ENCODE measurements around the gene SUPT4H1. TPM values are rescaled to one million over a fixed set of nuclear protein-coding genes. Genes with fewer than 3 reads are reported as not detected.

SUPT4H1 gene
- total and polyA plus RNA-seq, 2 experiments from 2014 or later = 82.2 to 83.7 TPM

DNA sequence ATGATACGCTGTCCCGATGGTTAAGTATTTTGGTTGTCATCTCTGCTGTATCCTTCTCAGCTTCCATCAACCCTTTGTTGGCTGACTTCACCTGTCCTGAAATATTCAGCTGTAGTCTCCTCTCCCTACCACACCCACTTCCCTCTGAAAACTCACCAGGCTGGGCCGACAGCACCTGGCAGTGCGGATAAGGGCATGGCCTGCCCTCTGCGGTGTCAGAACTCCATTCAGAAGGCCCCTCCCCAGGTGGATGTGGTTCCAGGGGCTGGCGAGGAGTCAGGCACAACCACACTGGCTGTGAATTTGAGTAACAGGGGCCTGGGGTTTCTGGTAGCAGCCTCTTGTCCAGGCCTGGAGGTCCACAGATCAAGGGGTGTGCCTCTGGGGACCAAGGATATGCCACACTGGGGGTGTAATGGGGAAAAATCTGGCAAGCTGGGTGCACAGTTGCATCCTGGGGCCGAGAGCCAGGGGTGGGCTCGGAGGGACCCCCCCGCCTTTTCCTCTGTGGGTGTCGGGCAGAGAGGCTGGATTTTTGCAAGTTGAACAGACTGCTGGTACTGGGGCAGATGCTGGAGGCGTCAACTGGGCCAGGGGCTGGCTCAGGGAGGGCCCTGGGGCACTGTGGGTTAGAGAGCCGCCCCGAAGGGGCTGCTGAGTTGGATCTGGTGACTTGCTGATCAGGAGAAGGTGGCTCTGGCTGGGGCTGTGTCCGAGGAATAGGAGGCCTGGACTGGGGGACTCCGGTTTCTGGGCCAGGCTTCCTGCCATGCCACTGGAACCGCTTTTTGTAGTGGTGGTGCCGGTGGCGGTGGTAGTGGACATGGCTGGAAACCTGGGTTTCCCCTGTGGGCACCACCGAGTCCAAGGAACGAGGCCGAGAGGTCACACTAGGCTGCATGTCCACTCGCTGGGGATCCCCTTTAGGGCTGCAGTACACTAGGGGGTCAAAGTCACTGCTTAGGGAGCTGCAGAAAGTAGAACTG lies 5.6 kb upstream of the SUPT4H1 start:
- no peak overlapping the region for H3K4me3 Mint-ChIP-seq
- H3K4me3 ChIP-seq = no peak overlapping the region
- H3K79me2 ChIP-seq (replicated peaks; ENCODE audit: insufficient read depth) = no peaks in the 10 kb centered on the region
- DNase-seq (ENCODE audit: low spot score) (no peak), ATAC-seq (no peak)
- no peaks in the 10 kb centered on the region; the same call in 2 of the 3 replicates for H3K36me3 Mint-ChIP-seq (ENCODE audit: low read depth)
- H3K9me3 Mint-ChIP-seq = no peaks in the 10 kb centered on the region
- no peaks in the 10 kb centered on the region for H4K20me1 ChIP-seq (replicated peaks; ENCODE audit: insufficient read depth)
- no peak overlapping the region for H3K4me2 ChIP-seq
- H3K36me3 ChIP-seq (ENCODE audit: insufficient read depth) = no peaks in the 10 kb centered on the region
- H3K27ac Mint-ChIP-seq = no peak overlapping the region
- TF ChIP-seq EZH2 (IDR thresholded peaks at IDR 0.05; ENCODE audit: low read depth, unreplicated experiment) = no peak
- TF ChIP-seq, protein P1, sequence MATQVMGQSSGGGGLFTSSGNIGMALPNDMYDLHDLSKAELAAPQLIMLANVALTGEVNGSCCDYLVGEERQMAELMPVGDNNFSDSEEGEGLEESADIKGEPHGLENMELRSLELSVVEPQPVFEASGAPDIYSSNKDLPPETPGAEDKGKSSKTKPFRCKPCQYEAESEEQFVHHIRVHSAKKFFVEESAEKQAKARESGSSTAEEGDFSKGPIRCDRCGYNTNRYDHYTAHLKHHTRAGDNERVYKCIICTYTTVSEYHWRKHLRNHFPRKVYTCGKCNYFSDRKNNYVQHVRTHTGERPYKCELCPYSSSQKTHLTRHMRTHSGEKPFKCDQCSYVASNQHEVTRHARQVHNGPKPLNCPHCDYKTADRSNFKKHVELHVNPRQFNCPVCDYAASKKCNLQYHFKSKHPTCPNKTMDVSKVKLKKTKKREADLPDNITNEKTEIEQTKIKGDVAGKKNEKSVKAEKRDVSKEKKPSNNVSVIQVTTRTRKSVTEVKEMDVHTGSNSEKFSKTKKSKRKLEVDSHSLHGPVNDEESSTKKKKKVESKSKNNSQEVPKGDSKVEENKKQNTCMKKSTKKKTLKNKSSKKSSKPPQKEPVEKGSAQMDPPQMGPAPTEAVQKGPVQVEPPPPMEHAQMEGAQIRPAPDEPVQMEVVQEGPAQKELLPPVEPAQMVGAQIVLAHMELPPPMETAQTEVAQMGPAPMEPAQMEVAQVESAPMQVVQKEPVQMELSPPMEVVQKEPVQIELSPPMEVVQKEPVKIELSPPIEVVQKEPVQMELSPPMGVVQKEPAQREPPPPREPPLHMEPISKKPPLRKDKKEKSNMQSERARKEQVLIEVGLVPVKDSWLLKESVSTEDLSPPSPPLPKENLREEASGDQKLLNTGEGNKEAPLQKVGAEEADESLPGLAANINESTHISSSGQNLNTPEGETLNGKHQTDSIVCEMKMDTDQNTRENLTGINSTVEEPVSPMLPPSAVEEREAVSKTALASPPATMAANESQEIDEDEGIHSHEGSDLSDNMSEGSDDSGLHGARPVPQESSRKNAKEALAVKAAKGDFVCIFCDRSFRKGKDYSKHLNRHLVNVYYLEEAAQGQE (IDR thresholded peaks at IDR 0.05; ENCODE audit: unreplicated experiment) = no peak
- 0 out of 2 replicates have a peak, but pooled peaks cover 1% of the 10 kb centered on the region for H3F3A ChIP-seq (replicated peaks; ENCODE audit: low read depth)
- no peak overlapping the region for H3K27ac ChIP-seq (ENCODE audit: low read depth)
- H3K9me2 ChIP-seq (ENCODE audit: insufficient read depth) = no peaks in the 10 kb centered on the region
- peaks cover 6% of the 10 kb centered on the region; the same call in 1 of the 2 replicates for H3K4me1 ChIP-seq (ENCODE audit: insufficient read depth)
- peaks cover 10% of the 10 kb centered on the region for H3K27me3 Mint-ChIP-seq (ENCODE audit: insufficient read depth, low read depth, poor library complexity)
- peaks cover 12% of the 10 kb centered on the region for H3K4me1 Mint-ChIP-seq
- H3K27me3 ChIP-seq (ENCODE audit: insufficient read depth) = no peaks in the 10 kb centered on the region
- no peak overlapping the region for H2AFZ ChIP-seq

DNA sequence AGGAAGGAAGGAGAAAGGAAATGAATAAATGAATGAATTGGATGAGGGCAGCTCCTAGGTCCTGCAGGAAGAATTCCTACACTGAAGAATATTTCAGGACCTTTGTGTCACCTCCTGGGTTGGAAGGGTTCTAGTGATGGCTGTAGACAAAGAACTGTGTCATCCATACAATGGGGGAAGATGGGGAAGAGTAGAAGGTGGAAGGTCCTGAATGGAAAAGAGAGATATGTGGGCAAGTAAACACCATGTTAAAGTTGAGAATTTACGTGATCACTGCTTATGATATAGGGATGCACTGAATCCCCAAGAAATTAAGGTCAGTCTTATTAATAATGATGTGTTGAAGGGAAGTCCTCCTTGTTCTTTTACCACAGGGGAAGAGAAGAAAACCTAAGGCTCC lies 4.2 kb upstream of the SUPT4H1 start:
- no peaks in the 10 kb centered on the region for H3K36me3 ChIP-seq (ENCODE audit: insufficient read depth)
- no peaks in the 10 kb centered on the region for H3K9me2 ChIP-seq (ENCODE audit: insufficient read depth)
- H3K9me3 Mint-ChIP-seq = no peaks in the 10 kb centered on the region
- ATAC-seq (no peak), DNase-seq (ENCODE audit: low spot score) (no peak)
- H3K27me3 Mint-ChIP-seq (ENCODE audit: insufficient read depth, low read depth, poor library complexity) = peaks cover 10% of the 10 kb centered on the region
- 0 out of 2 replicates have a peak, but pooled peaks cover 4% of the 10 kb centered on the region for H3F3A ChIP-seq (replicated peaks; ENCODE audit: low read depth)
- H3K4me1 ChIP-seq (ENCODE audit: insufficient read depth) = peaks cover 7% of the 10 kb centered on the region
- H4K20me1 ChIP-seq (replicated peaks; ENCODE audit: insufficient read depth) = no peaks in the 10 kb centered on the region
- H3K27ac ChIP-seq (ENCODE audit: low read depth) = no peak overlapping the region
- peaks cover 10% of the 10 kb centered on the region for H3K4me1 Mint-ChIP-seq
- H3K36me3 Mint-ChIP-seq (ENCODE audit: low read depth) = peaks cover 5% of the 10 kb centered on the region
- peaks cover 7% of the 10 kb centered on the region for H3K79me2 ChIP-seq (replicated peaks; ENCODE audit: insufficient read depth)
- H3K4me2 ChIP-seq = no peak overlapping the region
- H3K4me3 ChIP-seq = no peak overlapping the region
- H2AFZ ChIP-seq = no peak overlapping the region
- H3K27ac Mint-ChIP-seq = no peak overlapping the region
- H3K4me3 Mint-ChIP-seq = no peak overlapping the region
- H3K27me3 ChIP-seq (ENCODE audit: insufficient read depth) = no peaks in the 10 kb centered on the region
- TF ChIP-seq POLR2AphosphoS5 (IDR thresholded peaks at IDR 0.05; ENCODE audit: low read depth) (no peak), ZNF114 (CRISPR knock-in tag; IDR thresholded peaks at IDR 0.05) (no peak), CREB1 (CRISPR knock-in tag; IDR thresholded peaks at IDR 0.05; ENCODE audit: low read depth) (no peak), ZNF331 (CRISPR knock-in tag; IDR thresholded peaks at IDR 0.05; ENCODE audit: low read depth) (no peak), NANOG (IDR thresholded peaks at IDR 0.05; ENCODE audit: borderline replicate concordance) (no peak), STAT1 (IDR thresholded peaks at IDR 0.05; ENCODE audit: unreplicated experiment) (no peak), EZH2phosphoT487 (IDR thresholded peaks at IDR 0.05; ENCODE audit: unreplicated experiment) (no peak)
- TF ChIP-seq, protein P1 (IDR thresholded peaks at IDR 0.05; ENCODE audit: unreplicated experiment) = no peak
- TF ChIP-seq, protein P2, sequence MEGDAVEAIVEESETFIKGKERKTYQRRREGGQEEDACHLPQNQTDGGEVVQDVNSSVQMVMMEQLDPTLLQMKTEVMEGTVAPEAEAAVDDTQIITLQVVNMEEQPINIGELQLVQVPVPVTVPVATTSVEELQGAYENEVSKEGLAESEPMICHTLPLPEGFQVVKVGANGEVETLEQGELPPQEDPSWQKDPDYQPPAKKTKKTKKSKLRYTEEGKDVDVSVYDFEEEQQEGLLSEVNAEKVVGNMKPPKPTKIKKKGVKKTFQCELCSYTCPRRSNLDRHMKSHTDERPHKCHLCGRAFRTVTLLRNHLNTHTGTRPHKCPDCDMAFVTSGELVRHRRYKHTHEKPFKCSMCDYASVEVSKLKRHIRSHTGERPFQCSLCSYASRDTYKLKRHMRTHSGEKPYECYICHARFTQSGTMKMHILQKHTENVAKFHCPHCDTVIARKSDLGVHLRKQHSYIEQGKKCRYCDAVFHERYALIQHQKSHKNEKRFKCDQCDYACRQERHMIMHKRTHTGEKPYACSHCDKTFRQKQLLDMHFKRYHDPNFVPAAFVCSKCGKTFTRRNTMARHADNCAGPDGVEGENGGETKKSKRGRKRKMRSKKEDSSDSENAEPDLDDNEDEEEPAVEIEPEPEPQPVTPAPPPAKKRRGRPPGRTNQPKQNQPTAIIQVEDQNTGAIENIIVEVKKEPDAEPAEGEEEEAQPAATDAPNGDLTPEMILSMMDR (conservative IDR thresholded peaks at IDR 0.05; ENCODE audit: low read depth in 2 of 2) = no peak
- TF ChIP-seq, protein P3, sequence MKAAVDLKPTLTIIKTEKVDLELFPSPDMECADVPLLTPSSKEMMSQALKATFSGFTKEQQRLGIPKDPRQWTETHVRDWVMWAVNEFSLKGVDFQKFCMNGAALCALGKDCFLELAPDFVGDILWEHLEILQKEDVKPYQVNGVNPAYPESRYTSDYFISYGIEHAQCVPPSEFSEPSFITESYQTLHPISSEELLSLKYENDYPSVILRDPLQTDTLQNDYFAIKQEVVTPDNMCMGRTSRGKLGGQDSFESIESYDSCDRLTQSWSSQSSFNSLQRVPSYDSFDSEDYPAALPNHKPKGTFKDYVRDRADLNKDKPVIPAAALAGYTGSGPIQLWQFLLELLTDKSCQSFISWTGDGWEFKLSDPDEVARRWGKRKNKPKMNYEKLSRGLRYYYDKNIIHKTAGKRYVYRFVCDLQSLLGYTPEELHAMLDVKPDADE (IDR thresholded peaks at IDR 0.05) = no peak
